ENCODE results near the gene NQO2. TPM values are rescaled to one million over a fixed set of nuclear protein-coding genes. Genes with fewer than 3 reads are reported as not detected.
"Not testable (repeated sequence)": the region's sequence is repeated elsewhere in the genome, so short reads cannot be mapped to it uniquely, and the experiment has no call there.

NQO2 gene
- total and polyA plus RNA-seq, 10 donors, result 16.3 to 55.1 (median 30.7) TPM

DNA sequence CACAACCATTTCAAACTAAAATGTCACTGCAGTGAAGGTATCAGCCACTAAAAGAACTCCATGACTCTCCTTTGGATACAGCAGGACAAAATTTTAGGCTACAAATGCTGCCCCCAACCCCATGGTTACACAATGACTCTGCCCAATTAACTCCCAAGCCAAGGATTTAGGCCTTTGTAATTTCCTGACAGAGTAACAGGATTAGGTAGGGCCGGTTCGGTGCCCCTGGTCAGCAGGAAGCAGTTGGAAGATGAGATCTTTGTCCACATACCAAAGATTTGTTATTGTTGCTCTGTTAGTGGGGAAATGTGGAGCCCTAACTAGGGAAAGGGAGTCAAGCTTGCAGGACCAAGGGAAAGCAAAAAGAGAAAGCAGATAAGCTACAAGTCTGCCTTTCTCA, 41.9 kb downstream of the NQO2 start:
- Histone ChIP-seq H3K27ac (no peak overlapping the region), H3K36me3 (no peaks in the 10 kb centered on the region), H3K4me3 (no peak overlapping the region), H3K9me3 (no peaks in the 10 kb centered on the region), H3K27me3 (replicated peaks in 1 of 7) (no peaks in the 10 kb centered on the region), H3K4me1 (peaks cover 0 to 11% (median 1%) of the 10 kb centered on the region in 6 donors)
- WGBS, 5 donors, result 48 to 75% (median 64%) methylated on average over 2 of the region's 2 CpGs
- no peak for DNase-seq
- TF ChIP-seq POLR2AphosphoS5 (IDR thresholded peaks at IDR 0.05), result no peak
- no peak for TF ChIP-seq POLR2A (IDR thresholded peaks at IDR 0.05)
- TF ChIP-seq, protein P1, sequence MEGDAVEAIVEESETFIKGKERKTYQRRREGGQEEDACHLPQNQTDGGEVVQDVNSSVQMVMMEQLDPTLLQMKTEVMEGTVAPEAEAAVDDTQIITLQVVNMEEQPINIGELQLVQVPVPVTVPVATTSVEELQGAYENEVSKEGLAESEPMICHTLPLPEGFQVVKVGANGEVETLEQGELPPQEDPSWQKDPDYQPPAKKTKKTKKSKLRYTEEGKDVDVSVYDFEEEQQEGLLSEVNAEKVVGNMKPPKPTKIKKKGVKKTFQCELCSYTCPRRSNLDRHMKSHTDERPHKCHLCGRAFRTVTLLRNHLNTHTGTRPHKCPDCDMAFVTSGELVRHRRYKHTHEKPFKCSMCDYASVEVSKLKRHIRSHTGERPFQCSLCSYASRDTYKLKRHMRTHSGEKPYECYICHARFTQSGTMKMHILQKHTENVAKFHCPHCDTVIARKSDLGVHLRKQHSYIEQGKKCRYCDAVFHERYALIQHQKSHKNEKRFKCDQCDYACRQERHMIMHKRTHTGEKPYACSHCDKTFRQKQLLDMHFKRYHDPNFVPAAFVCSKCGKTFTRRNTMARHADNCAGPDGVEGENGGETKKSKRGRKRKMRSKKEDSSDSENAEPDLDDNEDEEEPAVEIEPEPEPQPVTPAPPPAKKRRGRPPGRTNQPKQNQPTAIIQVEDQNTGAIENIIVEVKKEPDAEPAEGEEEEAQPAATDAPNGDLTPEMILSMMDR (IDR thresholded peaks at IDR 0.05 in 8 of 11, conservative IDR thresholded peaks at IDR 0.05 in 3 of 11), result no peak
- intact Hi-C loops (cut with DNase I; ENCODE audit: low total_unique reads), result no loop called here

DNA sequence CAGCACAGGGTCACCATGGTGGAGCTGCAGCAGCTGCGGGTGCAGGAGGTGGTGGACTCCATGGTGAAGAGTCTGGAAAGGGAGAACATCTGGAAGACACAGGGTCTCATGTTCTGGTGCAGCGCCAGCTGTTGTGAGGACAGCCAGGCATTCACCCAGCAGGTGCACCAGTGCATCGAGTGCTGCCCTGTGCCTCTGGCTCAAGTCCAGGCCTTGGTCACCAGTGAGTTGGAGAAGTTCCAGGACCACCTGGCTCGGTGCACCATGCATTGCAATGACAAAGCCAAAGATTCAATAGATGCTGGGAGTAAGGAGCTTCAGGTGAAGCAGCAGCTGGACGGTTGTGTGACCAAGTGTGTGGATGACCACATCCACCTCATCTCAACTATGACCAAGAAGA, 45.7 kb downstream of the NQO2 start:
- no peaks in the 10 kb centered on the region for H3K4me1 ChIP-seq
- intact Hi-C loops (cut with DNase I; ENCODE audit: low total_unique reads), result no loop called here
- no peak overlapping the region for H3K27ac ChIP-seq
- DNase-seq, result no peak
- TF ChIP-seq POLR2A (IDR thresholded peaks at IDR 0.05) (no peak), POLR2AphosphoS5 (IDR thresholded peaks at IDR 0.05) (no peak)
- TF ChIP-seq, protein P1 (IDR thresholded peaks at IDR 0.05 in 8 of 11, conservative IDR thresholded peaks at IDR 0.05 in 3 of 11), result no peak
- no peaks in the 10 kb centered on the region for H3K9me3 ChIP-seq
- no peaks in the 10 kb centered on the region for H3K36me3 ChIP-seq
- no peak overlapping the region for H3K4me3 ChIP-seq
- peaks cover 0 to 12% (median 0%) of the 10 kb centered on the region in 7 donors for H3K27me3 ChIP-seq (replicated peaks in 1 of 7)
- 72 to 77% (median 74%) methylated on average over 5 of the region's 5 CpGs for WGBS, 5 donors

DNA sequence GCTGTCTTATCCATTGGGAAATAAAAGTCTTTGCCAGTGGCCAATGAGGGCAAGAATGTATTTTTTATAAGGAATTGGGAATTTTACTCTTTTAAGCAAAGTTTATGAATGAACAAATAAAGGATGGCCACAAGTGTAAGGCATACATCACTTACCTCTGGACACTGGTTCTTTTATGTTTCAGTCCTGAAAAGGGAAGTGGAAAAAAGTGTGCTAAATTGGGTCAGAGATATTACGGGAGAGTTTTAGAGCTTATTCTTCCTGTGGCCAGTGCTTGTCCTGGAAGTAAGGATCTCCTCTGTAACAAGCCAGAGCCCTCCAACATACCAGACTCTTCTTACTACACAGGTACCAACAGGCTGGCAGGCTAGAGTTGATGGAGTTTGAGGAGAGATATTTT, 46.1 kb downstream of the NQO2 start:
- Histone ChIP-seq H3K27ac (no peak overlapping the region), H3K9me3 (no peaks in the 10 kb centered on the region), H3K36me3 (no peaks in the 10 kb centered on the region), H3K4me3 (no peak overlapping the region), H3K27me3 (replicated peaks in 1 of 7) (peaks cover 0 to 12% (median 0%) of the 10 kb centered on the region in 7 donors), H3K4me1 (no peaks in the 10 kb centered on the region)
- intact Hi-C loops (cut with DNase I; ENCODE audit: low total_unique reads), result no loop called here
- DNase-seq, result no peak
- 16 to 39% (median 28%) methylated on average over 1 of the region's 1 CpG for WGBS, 5 donors
- TF ChIP-seq POLR2AphosphoS5 (IDR thresholded peaks at IDR 0.05) (no peak), POLR2A (IDR thresholded peaks at IDR 0.05) (no peak)
- TF ChIP-seq, protein P1 (IDR thresholded peaks at IDR 0.05 in 8 of 11, conservative IDR thresholded peaks at IDR 0.05 in 3 of 11), result no peak

DNA sequence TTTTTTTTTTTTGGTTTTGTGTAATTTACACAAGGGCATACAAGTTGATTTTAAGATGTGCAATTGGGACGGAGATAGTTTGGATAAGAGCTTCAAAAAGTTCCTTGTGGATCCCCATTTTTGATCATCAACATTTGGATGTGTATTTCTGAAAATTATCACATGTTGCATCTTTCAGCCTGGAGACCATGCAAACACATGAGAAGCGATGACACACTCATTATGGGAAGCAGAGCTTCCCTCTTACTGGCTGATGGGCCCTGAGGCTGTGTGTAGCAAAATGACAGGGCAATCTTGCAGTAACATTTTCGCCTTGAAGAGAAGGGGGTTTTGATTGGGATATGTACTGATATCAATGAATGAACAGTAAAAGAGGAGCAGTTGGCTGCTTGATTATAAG, 46.6 kb downstream of the NQO2 start:
- intact Hi-C loops (cut with DNase I; ENCODE audit: low total_unique reads), result no loop called here
- no peak for DNase-seq
- no peaks in the 10 kb centered on the region for H3K4me1 ChIP-seq
- no peak overlapping the region for H3K4me3 ChIP-seq
- peaks cover 0 to 12% (median 0%) of the 10 kb centered on the region in 7 donors for H3K27me3 ChIP-seq (replicated peaks in 1 of 7)
- no peaks in the 10 kb centered on the region for H3K9me3 ChIP-seq
- TF ChIP-seq, protein P1 (IDR thresholded peaks at IDR 0.05 in 8 of 11, conservative IDR thresholded peaks at IDR 0.05 in 3 of 11), result no peak
- TF ChIP-seq POLR2AphosphoS5 (IDR thresholded peaks at IDR 0.05), result no peak
- 76 to 85% (median 80%) methylated on average over 3 of the region's 3 CpGs for WGBS, 5 donors
- H3K36me3 ChIP-seq, result no peaks in the 10 kb centered on the region
- no peak overlapping the region for H3K27ac ChIP-seq

DNA sequence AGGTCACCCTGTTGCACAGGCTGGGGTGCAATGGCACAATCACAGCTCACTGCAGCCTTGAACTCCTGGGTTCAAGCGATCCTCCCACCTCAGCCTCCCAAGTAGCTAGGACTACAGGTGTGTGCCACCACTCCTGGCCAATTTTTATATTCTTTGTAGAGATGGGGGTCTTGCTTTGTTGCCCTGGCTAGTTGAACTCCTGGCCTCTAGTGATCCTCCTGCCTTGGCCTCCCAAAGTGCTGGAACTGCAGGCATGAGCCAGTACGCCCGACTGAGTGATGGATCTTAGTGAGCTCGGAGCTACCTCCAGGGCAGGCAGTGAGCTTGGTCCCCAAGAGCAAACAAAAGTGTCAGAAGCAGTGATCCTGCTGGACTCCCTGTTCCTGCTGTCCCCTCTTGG, 48.3 kb downstream of the NQO2 start:
- H3K4me3 ChIP-seq; intact Hi-C loops (cut with DNase I; ENCODE audit: low total_unique reads); H3K4me1 ChIP-seq; H3K27ac ChIP-seq; H3K9me3 ChIP-seq; DNase-seq; H3K36me3 ChIP-seq: not testable (repeated sequence)
- peaks cover 0 to 12% (median 0%) of the 10 kb centered on the region in 7 donors for H3K27me3 ChIP-seq (replicated peaks in 1 of 7)
- WGBS, 5 donors, result 84 to 99% (median 97%) methylated on average over 4 of the region's 4 CpGs
